GM18861 (cell line): ENCODE measurements around the gene VMP1.
A peak's percentile ranks its signal among the peaks of the same experiment; 100 is the strongest.

Experiments used
- ATAC-seq: cut with Tn5 transposase; IDR thresholded peaks from one replicate; pipeline ENCODE4 v1.9.1; 2021; ENCODE audit not compliant: unreplicated experiment

Gene VMP1

GRCh38 chr17:59707149-59707970 is at the start of gene VMP1, which contains the start of gene PTRH2:
Gene VMP1, plus strand, starts transcription at chr17:59707654. Its CDS starts 23,793 bp downstream, at chr17:59731447.
Gene PTRH2, minus strand, starts transcription at chr17:59707430. Its CDS starts 9,452 bp downstream, at chr17:59697978.
- ATAC-seq = peak; percentile 92

GRCh38 chr17:59666235-59666634 is 41.2 kb upstream of the VMP1 start:
- no peak for ATAC-seq

- ATAC-seq = no peak
Measured at GRCh38 chr17:59668816-59669215, 38.6 kb upstream of the VMP1 start.

GRCh38 chr17:59669411-59669810 is 38.0 kb upstream of the VMP1 start:
- ATAC-seq = no peak

- no peak for ATAC-seq
Measured at GRCh38 chr17:59669944-59670343, 37.5 kb upstream of the VMP1 start.

- no peak for ATAC-seq
Measured at GRCh38 chr17:59671386-59671785, 36.1 kb upstream of the VMP1 start.

GRCh38 chr17:59675231-59675630 is 32.2 kb upstream of the VMP1 start:
- no peak for ATAC-seq

GRCh38 chr17:59676716-59677115 is 30.7 kb upstream of the VMP1 start:
- ATAC-seq = no peak

- no peak for ATAC-seq
Measured at GRCh38 chr17:59678918-59679317, 28.5 kb upstream of the VMP1 start.

- no peak for ATAC-seq
Measured at GRCh38 chr17:59680314-59680713, 27.1 kb upstream of the VMP1 start.

GRCh38 chr17:59683283-59683682 is 24.2 kb upstream of the VMP1 start:
- no peak for ATAC-seq

GRCh38 chr17:59684967-59685366 is 22.5 kb upstream of the VMP1 start:
- no peak for ATAC-seq

- no peak for ATAC-seq
Measured at GRCh38 chr17:59688008-59688407, 19.4 kb upstream of the VMP1 start.

- ATAC-seq = no peak
Measured at GRCh38 chr17:59688496-59688895, 19.0 kb upstream of the VMP1 start.

- no peak for ATAC-seq
Measured at GRCh38 chr17:59693582-59693981, 13.9 kb upstream of the VMP1 start.

GRCh38 chr17:59694344-59694743 is 13.1 kb upstream of the VMP1 start:
- ATAC-seq = no peak

GRCh38 chr17:59695945-59696681 is 11.3 kb upstream of the VMP1 start:
- ATAC-seq = no peak

GRCh38 chr17:59696682-59697277 is 10.7 kb upstream of the VMP1 start:
- ATAC-seq = no peak

GRCh38 chr17:59698143-59698542 is 9.3 kb upstream of the VMP1 start:
- no peak for ATAC-seq

GRCh38 chr17:59699218-59699617 is 8.2 kb upstream of the VMP1 start:
- ATAC-seq = no peak

GRCh38 chr17:59699786-59700185 is 7.7 kb upstream of the VMP1 start:
- no peak for ATAC-seq

- no peak for ATAC-seq
Measured at GRCh38 chr17:59702304-59702703, 5.2 kb upstream of the VMP1 start.
